ENCODE results near the gene CTBP2. TPM values are rescaled to one million over a fixed set of nuclear protein-coding genes. Genes with fewer than 3 reads are reported as not detected.

Gene CTBP2
- total and polyA plus RNA-seq, 8 donors, result 21.3 to 169 (median 61.6) TPM

- DNase-seq, result peak; percentile 45 to 84
- peaks cover 0 to 8% (median 2%) of the 10 kb centered on the region in 4 donors for H3K36me3 ChIP-seq
- peak overlapping the region in 1 of 4 donors; percentile 13 for H3K4me3 ChIP-seq
- peak overlapping the region; percentile 84 to 100 (median 98) for H3K27ac ChIP-seq
- TF ChIP-seq CTCF (IDR thresholded peaks at IDR 0.05), result no peak
- TF ChIP-seq POLR2AphosphoS5 (IDR thresholded peaks at IDR 0.05), result peak in 2 of 3 donors; percentile 11 to 16
- no peak for TF ChIP-seq POLR2A (IDR thresholded peaks at IDR 0.05)
- TF ChIP-seq EP300 (IDR thresholded peaks at IDR 0.05), result peak; percentile 11
- H3K9me3 ChIP-seq, result no peaks in the 10 kb centered on the region
- intact Hi-C loops (cut with DNase I; ENCODE audit: low total_unique reads), result no loop called here
- peaks cover 79 to 100% (median 93%) of the 10 kb centered on the region in 4 donors for H3K4me1 ChIP-seq
- no peaks in the 10 kb centered on the region for H3K27me3 ChIP-seq
- 20 to 27% (median 24%) methylated on average over 11 to 13 of the region's 13 CpGs for WGBS, 5 donors
Observed at GRCh38 chr10:125146791-125147579, 13.4 kb downstream of the CTBP2 start.

- Histone ChIP-seq H3K27me3 (no peaks in the 10 kb centered on the region), H3K36me3 (peaks cover 0 to 8% (median 7%) of the 10 kb centered on the region in 4 donors), H3K4me3 (no peak overlapping the region), H3K27ac (peak overlapping the region; percentile 60 to 100 (median 98)), H3K4me1 (peaks cover 74 to 98% (median 86%) of the 10 kb centered on the region in 4 donors), H3K9me3 (no peaks in the 10 kb centered on the region)
- no peak for DNase-seq
- 80 to 86% (median 82%) methylated on average over 5 of the region's 5 CpGs for WGBS, 5 donors
- TF ChIP-seq EP300 (IDR thresholded peaks at IDR 0.05) (no peak), CTCF (IDR thresholded peaks at IDR 0.05) (no peak), POLR2AphosphoS5 (IDR thresholded peaks at IDR 0.05) (no peak), POLR2A (IDR thresholded peaks at IDR 0.05) (no peak)
- intact Hi-C loops (cut with DNase I; ENCODE audit: low total_unique reads), result no loop called here
Observed at GRCh38 chr10:125145636-125146035, 14.7 kb downstream of the CTBP2 start.

GRCh38 chr10:125144693-125145623 lies 15.4 kb downstream of the CTBP2 start:
- intact Hi-C loops (cut with DNase I; ENCODE audit: low total_unique reads), result no loop called here
- peak in 1 of 2 donors; percentile 71 for DNase-seq
- H3K4me1 ChIP-seq, result peaks cover 69 to 97% (median 80%) of the 10 kb centered on the region in 4 donors

More at GRCh38 chr10:125144693-125145623, 15.4 kb downstream of the CTBP2 start:
- no peak for TF ChIP-seq POLR2AphosphoS5 (IDR thresholded peaks at IDR 0.05)
- peak in 1 of 7 experiments; percentile 15 for TF ChIP-seq CTCF (IDR thresholded peaks at IDR 0.05)
- no peak for TF ChIP-seq POLR2A (IDR thresholded peaks at IDR 0.05)
- no peaks in the 10 kb centered on the region for H3K9me3 ChIP-seq
- WGBS, 5 donors, result 21 to 41% (median 26%) methylated on average over 9 to 13 of the region's 13 CpGs
- peak overlapping the region; percentile 60 to 100 (median 98) for H3K27ac ChIP-seq
- H3K36me3 ChIP-seq, result peaks cover 0 to 8% (median 7%) of the 10 kb centered on the region in 4 donors
- no peak overlapping the region for H3K4me3 ChIP-seq
- no peaks in the 10 kb centered on the region for H3K27me3 ChIP-seq

Measured in stomach (tissue), 9 donors.